Measurements from ENCODE around the gene CASKIN2.
A peak's percentile ranks its signal among the peaks of the same experiment; 100 is the strongest.

The CASKIN2 gene

GRCh38 chr17:75553295-75554110 is 38.2 kb upstream of the CASKIN2 start:
- Histone ChIP-seq H3K27me3 (ENCODE audit: control insufficient read depth, insufficient read depth, low read length) (no peaks in the 10 kb centered on the region), H3K4me3 (ENCODE audit: low read length) (no peak overlapping the region), H3K9me3 (ENCODE audit: control insufficient read depth, low read depth, low read length) (no peaks in the 10 kb centered on the region), H3K27ac (ENCODE audit: low read length) (no peak overlapping the region), H3K4me1 (ENCODE audit: control insufficient read depth, low read depth, low read length) (peaks cover 8% of the 10 kb centered on the region), H3K9ac (ENCODE audit: low read length) (no peak overlapping the region), H3K36me3 (ENCODE audit: control insufficient read depth, low read depth, low read length) (no peaks in the 10 kb centered on the region)

GRCh38 chr17:75552425-75553294 is 37.3 kb upstream of the CASKIN2 start:
- Histone ChIP-seq H3K4me3 (ENCODE audit: low read length) (no peak overlapping the region), H3K27ac (ENCODE audit: low read length) (no peak overlapping the region), H3K9ac (ENCODE audit: low read length) (no peak overlapping the region), H3K4me1 (ENCODE audit: control insufficient read depth, low read depth, low read length) (peaks cover 7% of the 10 kb centered on the region), H3K27me3 (ENCODE audit: control insufficient read depth, insufficient read depth, low read length) (no peaks in the 10 kb centered on the region), H3K9me3 (ENCODE audit: control insufficient read depth, low read depth, low read length) (no peaks in the 10 kb centered on the region), H3K36me3 (ENCODE audit: control insufficient read depth, low read depth, low read length) (no peaks in the 10 kb centered on the region)

DNA sequence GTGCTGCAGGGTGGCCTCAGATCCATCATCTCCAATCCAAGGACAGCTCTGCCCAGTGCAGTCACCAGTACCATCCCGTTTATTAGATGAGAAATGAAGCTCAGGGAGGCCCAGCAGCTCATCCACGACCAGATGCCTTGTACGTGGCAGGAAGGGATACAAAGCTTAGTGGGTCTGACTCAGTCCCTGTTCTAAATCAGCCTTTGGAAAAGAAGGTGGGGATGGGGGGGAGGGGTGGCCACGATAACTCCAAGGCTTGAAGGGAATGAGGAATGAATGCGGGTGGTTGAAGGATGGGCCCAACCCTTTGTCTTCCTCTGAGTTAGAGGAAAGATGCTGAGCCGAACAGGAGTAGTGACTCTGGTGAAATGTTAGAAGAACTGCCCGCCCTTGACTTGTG is 35.9 kb upstream of the CASKIN2 start:
- H3K9me3 ChIP-seq (ENCODE audit: control insufficient read depth, low read depth, low read length) = no peaks in the 10 kb centered on the region
- H3K36me3 ChIP-seq (ENCODE audit: control insufficient read depth, low read depth, low read length) = no peaks in the 10 kb centered on the region
- H3K4me3 ChIP-seq (ENCODE audit: low read length) = no peak overlapping the region
- H3K27ac ChIP-seq (ENCODE audit: low read length) = no peak overlapping the region
- H3K4me1 ChIP-seq (ENCODE audit: control insufficient read depth, low read depth, low read length) = no peaks in the 10 kb centered on the region
- no peak overlapping the region for H3K9ac ChIP-seq (ENCODE audit: low read length)
- no peaks in the 10 kb centered on the region for H3K27me3 ChIP-seq (ENCODE audit: control insufficient read depth, insufficient read depth, low read length)

DNA sequence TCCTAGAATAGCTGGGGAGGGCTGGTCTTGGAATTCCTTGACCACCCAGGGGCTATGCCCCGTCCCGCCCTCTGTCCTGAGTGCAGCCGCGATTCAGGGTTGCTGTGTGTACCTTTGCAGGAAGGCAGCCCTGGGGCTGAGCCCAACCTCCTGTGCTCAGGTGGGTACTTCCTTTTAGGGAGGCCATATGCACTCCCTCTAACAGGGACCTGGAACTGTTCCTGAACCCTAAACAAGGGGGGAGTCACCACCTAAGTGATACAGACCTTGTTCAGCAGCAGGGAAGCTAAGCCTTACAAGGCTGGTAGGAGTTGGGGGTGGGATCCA is 34.8 kb upstream of the CASKIN2 start:
- Histone ChIP-seq H3K27me3 (ENCODE audit: control insufficient read depth, insufficient read depth, low read length) (no peaks in the 10 kb centered on the region), H3K36me3 (ENCODE audit: control insufficient read depth, low read depth, low read length) (no peaks in the 10 kb centered on the region), H3K9ac (ENCODE audit: low read length) (peak overlapping the region; percentile 26), H3K4me1 (ENCODE audit: control insufficient read depth, low read depth, low read length) (no peaks in the 10 kb centered on the region), H3K27ac (ENCODE audit: low read length) (no peak overlapping the region), H3K4me3 (ENCODE audit: low read length) (peak overlapping the region; percentile 45), H3K9me3 (ENCODE audit: control insufficient read depth, low read depth, low read length) (no peaks in the 10 kb centered on the region)

GRCh38 chr17:75549246-75550138 is 34.2 kb upstream of the CASKIN2 start:
- Histone ChIP-seq H3K4me1 (ENCODE audit: control insufficient read depth, low read depth, low read length) (no peaks in the 10 kb centered on the region), H3K36me3 (ENCODE audit: control insufficient read depth, low read depth, low read length) (no peaks in the 10 kb centered on the region), H3K27me3 (ENCODE audit: control insufficient read depth, insufficient read depth, low read length) (no peaks in the 10 kb centered on the region), H3K9me3 (ENCODE audit: control insufficient read depth, low read depth, low read length) (no peaks in the 10 kb centered on the region), H3K27ac (ENCODE audit: low read length) (no peak overlapping the region), H3K4me3 (ENCODE audit: low read length) (peak overlapping the region; percentile 45), H3K9ac (ENCODE audit: low read length) (peak overlapping the region; percentile 26)

DNA sequence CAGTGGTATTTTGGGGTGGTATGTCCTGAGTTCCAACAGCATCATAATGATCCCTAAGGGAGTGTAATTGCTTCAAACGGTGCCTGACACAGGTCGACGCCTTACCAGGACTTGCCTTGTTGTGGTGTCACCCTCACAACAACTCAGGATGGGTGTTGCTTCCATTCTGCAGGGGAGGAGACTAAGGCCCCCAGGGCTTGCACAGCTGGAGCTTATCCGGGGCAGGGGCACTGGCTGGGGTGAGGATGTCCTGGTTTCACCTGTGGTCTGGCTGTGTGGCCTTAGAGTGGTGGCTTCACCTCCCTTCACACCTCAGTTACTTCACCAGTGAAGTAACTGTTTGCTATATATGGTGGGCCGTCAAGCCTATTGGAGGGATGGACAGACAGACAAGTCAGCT is 33.5 kb upstream of the CASKIN2 start:
- no peaks in the 10 kb centered on the region for H3K9me3 ChIP-seq (ENCODE audit: control insufficient read depth, low read depth, low read length)
- H3K27me3 ChIP-seq (ENCODE audit: control insufficient read depth, insufficient read depth, low read length) = no peaks in the 10 kb centered on the region
- H3K4me1 ChIP-seq (ENCODE audit: control insufficient read depth, low read depth, low read length) = no peaks in the 10 kb centered on the region
- no peak overlapping the region for H3K9ac ChIP-seq (ENCODE audit: low read length)
- no peak overlapping the region for H3K4me3 ChIP-seq (ENCODE audit: low read length)
- no peaks in the 10 kb centered on the region for H3K36me3 ChIP-seq (ENCODE audit: control insufficient read depth, low read depth, low read length)
- no peak overlapping the region for H3K27ac ChIP-seq (ENCODE audit: low read length)

DNA sequence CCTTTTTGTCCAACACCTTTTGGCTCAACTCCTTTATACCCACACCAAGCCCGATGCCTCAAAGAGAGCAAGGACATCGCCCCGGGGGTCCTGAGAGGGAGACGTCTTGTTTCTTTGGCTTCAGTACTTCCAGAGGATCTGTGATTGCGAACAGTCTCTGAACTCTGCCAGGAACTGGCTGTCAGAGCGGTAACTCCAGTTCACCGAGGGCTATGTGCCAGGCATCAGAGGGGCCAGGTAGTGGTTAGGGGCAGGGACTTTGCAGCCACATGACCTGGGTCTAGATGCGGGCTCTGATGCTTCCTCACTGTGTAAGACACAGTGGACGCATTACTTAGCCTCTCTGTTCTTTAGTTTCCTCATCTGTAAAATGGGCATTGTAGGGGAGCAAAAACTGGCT is 31.8 kb upstream of the CASKIN2 start:
- Histone ChIP-seq H3K27me3 (ENCODE audit: control insufficient read depth, insufficient read depth, low read length) (no peaks in the 10 kb centered on the region), H3K36me3 (ENCODE audit: control insufficient read depth, low read depth, low read length) (no peaks in the 10 kb centered on the region), H3K27ac (ENCODE audit: low read length) (no peak overlapping the region), H3K4me3 (ENCODE audit: low read length) (no peak overlapping the region), H3K4me1 (ENCODE audit: control insufficient read depth, low read depth, low read length) (no peaks in the 10 kb centered on the region), H3K9ac (ENCODE audit: low read length) (no peak overlapping the region), H3K9me3 (ENCODE audit: control insufficient read depth, low read depth, low read length) (no peaks in the 10 kb centered on the region)

- no peak overlapping the region for H3K4me3 ChIP-seq (ENCODE audit: low read length)
- H3K9me3 ChIP-seq (ENCODE audit: control insufficient read depth, low read depth, low read length) = no peaks in the 10 kb centered on the region
- no peaks in the 10 kb centered on the region for H3K36me3 ChIP-seq (ENCODE audit: control insufficient read depth, low read depth, low read length)
- H3K4me1 ChIP-seq (ENCODE audit: control insufficient read depth, low read depth, low read length) = no peaks in the 10 kb centered on the region
- H3K27me3 ChIP-seq (ENCODE audit: control insufficient read depth, insufficient read depth, low read length) = no peaks in the 10 kb centered on the region
- H3K9ac ChIP-seq (ENCODE audit: low read length) = no peak overlapping the region
- H3K27ac ChIP-seq (ENCODE audit: low read length) = no peak overlapping the region
These were observed 30.8 kb upstream of the CASKIN2 start for GRCh38 chr17:75546181-75546580.

DNA sequence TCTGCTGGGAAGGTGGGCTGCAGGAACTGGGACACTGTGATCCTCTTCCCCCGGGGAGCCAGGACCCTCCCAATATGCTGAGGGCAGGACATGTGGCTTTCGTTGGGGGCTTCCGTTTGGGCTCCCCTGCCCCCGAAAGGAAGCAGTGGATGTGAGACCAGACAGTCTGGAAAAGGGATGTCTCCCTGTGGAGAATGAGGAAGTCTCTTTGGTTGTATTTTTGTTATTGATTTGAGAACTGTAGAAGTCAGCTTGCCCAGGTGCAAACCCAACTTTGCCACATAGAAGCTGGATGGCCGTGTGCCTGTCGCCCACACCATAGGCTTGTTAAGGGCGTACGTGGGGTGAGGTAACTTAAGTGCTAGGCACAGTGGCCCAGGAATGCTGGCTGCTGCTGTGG is 28.9 kb upstream of the CASKIN2 start:
- Histone ChIP-seq H3K9ac (ENCODE audit: low read length) (no peak overlapping the region), H3K27ac (ENCODE audit: low read length) (no peak overlapping the region), H3K36me3 (ENCODE audit: control insufficient read depth, low read depth, low read length) (no peaks in the 10 kb centered on the region), H3K27me3 (ENCODE audit: control insufficient read depth, insufficient read depth, low read length) (no peaks in the 10 kb centered on the region), H3K4me1 (ENCODE audit: control insufficient read depth, low read depth, low read length) (no peaks in the 10 kb centered on the region), H3K4me3 (ENCODE audit: low read length) (no peak overlapping the region), H3K9me3 (ENCODE audit: control insufficient read depth, low read depth, low read length) (no peaks in the 10 kb centered on the region)

DNA sequence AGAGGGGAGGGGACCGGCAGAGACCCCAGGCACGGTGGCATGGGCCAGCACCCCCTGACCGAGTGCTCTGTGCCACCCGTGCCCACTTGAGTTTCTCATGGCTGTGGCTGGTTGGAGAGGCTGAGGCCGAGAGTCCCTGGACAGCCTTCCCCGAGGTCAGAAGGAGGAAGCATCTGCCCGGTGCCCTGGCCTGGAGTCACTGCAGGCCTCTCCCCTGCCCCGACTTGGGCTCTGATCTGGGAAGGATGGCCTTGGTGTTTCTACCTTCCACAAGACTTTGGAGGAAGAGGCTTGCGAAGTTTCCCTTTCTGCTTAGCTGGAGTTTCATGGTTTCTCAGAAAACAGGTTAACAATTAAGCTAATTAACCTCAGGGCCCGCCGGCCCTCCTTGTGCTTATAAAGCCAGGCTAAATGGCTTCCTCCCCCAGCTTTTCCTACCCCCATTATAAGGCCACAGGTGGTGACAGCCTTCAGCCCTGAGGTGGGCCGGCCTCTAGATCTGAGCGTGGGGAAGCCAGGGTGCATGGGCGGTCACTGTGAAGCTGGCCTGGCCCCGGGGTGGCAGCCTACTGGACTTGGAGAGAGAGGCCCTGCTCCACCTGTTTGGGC is 27.5 kb upstream of the CASKIN2 start:
- Histone ChIP-seq H3K27ac (ENCODE audit: low read length) (no peak overlapping the region), H3K4me1 (ENCODE audit: control insufficient read depth, low read depth, low read length) (no peaks in the 10 kb centered on the region), H3K9ac (ENCODE audit: low read length) (no peak overlapping the region), H3K9me3 (ENCODE audit: control insufficient read depth, low read depth, low read length) (no peaks in the 10 kb centered on the region), H3K27me3 (ENCODE audit: control insufficient read depth, insufficient read depth, low read length) (no peaks in the 10 kb centered on the region), H3K36me3 (ENCODE audit: control insufficient read depth, low read depth, low read length) (no peaks in the 10 kb centered on the region), H3K4me3 (ENCODE audit: low read length) (no peak overlapping the region)

GRCh38 chr17:75542229-75542628 is 26.9 kb upstream of the CASKIN2 start:
- H3K9ac ChIP-seq (ENCODE audit: low read length) = no peak overlapping the region
- no peaks in the 10 kb centered on the region for H3K4me1 ChIP-seq (ENCODE audit: control insufficient read depth, low read depth, low read length)

More at GRCh38 chr17:75542229-75542628, 26.9 kb upstream of the CASKIN2 start:
- Histone ChIP-seq H3K27me3 (ENCODE audit: control insufficient read depth, insufficient read depth, low read length) (no peaks in the 10 kb centered on the region), H3K4me3 (ENCODE audit: low read length) (no peak overlapping the region), H3K36me3 (ENCODE audit: control insufficient read depth, low read depth, low read length) (no peaks in the 10 kb centered on the region), H3K9me3 (ENCODE audit: control insufficient read depth, low read depth, low read length) (no peaks in the 10 kb centered on the region), H3K27ac (ENCODE audit: low read length) (no peak overlapping the region)
